Trophoblast cell (in vitro differentiated cells and primary cell): ENCODE data around the gene MACO1.

ENCODE experiments used
- DNase-seq, 2 donors: peaks; one replicate each; pipeline ENCODE4 v3.0.0-alpha.2; 2016
- H2AFZ ChIP-seq: 2 replicates; pipeline ENCODE4 v1.6.1; 2013; ENCODE audit warnings: low read length, moderate library complexity, mild to moderate bottlenecking; ENCODE audit not compliant: insufficient read depth, poor library complexity
- H2AK5ac ChIP-seq: 2 replicates; pipeline ENCODE4 v1.6.1; 2013; ENCODE audit warnings: mild to moderate bottlenecking, low read length
- H2BK120ac ChIP-seq: 2 replicates; pipeline ENCODE4 v1.6.1; 2013; ENCODE audit warnings: low read length, mild to moderate bottlenecking, moderate library complexity; ENCODE audit not compliant: insufficient read depth, poor library complexity
- H2BK12ac ChIP-seq: 2 replicates; pipeline ENCODE4 v1.6.1; 2013; ENCODE audit warnings: mild to moderate bottlenecking, low read length, moderate library complexity
- H2BK5ac ChIP-seq: 2 replicates; pipeline ENCODE4 v1.6.1; 2013; ENCODE audit warnings: low read length, low read depth, moderate library complexity, mild to moderate bottlenecking; ENCODE audit not compliant: poor library complexity
- H3K14ac ChIP-seq: 2 replicates; pipeline ENCODE4 v1.6.1; 2013; ENCODE audit warnings: mild to moderate bottlenecking, low read length
- H3K18ac ChIP-seq: 2 replicates; pipeline ENCODE4 v1.6.1; 2013; ENCODE audit warnings: mild to moderate bottlenecking, low read length
- H3K23ac ChIP-seq: 2 replicates; pipeline ENCODE4 v1.6.1; 2013; ENCODE audit warnings: low read length
- H3K27ac ChIP-seq: 2 replicates; pipeline ENCODE4 v1.5.1; 2013; ENCODE audit warnings: low read depth, mild to moderate bottlenecking, inconsistent platforms, low read length, moderate library complexity
- H3K27me3 ChIP-seq: 2 replicates; pipeline ENCODE4 v1.6.1; 2013; ENCODE audit warnings: inconsistent platforms, mild to moderate bottlenecking, low read length, moderate library complexity; ENCODE audit not compliant: insufficient read depth
- H3K36me3 ChIP-seq, 2 experiments: 1 replicate in 1 of 2; 2 replicates in 1 of 2; pipeline ENCODE4 v1.6.1; 2013; ENCODE audit warnings: low read length in 2 of 2, mild to moderate bottlenecking in 2 of 2, moderate library complexity in 1 of 2; ENCODE audit not compliant: insufficient read depth in 2 of 2, control insufficient read depth in 1 of 2
- H3K4ac ChIP-seq: 2 replicates; pipeline ENCODE4 v1.6.1; 2013; ENCODE audit warnings: low read depth, mild to moderate bottlenecking, low read length, moderate library complexity
- H3K4me1 ChIP-seq, 2 experiments: 1 replicate in 1 of 2; 2 replicates in 1 of 2; pipeline ENCODE4 v1.6.1; 2013; ENCODE audit warnings: low read length in 2 of 2, mild to moderate bottlenecking in 2 of 2, moderate library complexity in 1 of 2; ENCODE audit not compliant: insufficient read depth in 2 of 2, control insufficient read depth in 1 of 2
- H3K4me2 ChIP-seq: 2 replicates; pipeline ENCODE4 v1.6.1; 2013; ENCODE audit warnings: inconsistent platforms, mild to moderate bottlenecking, low read length, moderate library complexity
- H3K4me3 ChIP-seq: 2 replicates; pipeline ENCODE4 v1.5.1; 2013; ENCODE audit warnings: mild to moderate bottlenecking, low read depth, low read length, inconsistent platforms
- H3K79me1 ChIP-seq: one replicate; pipeline ENCODE4 v1.6.1; 2013; ENCODE audit warnings: low read length
- H3K79me2 ChIP-seq: 2 replicates; pipeline ENCODE4 v1.6.1; 2013; ENCODE audit warnings: low read length, mild to moderate bottlenecking; ENCODE audit not compliant: control insufficient read depth, insufficient read depth, poor library complexity
- H3K9ac ChIP-seq: 2 replicates; pipeline ENCODE4 v1.6.1; 2013; ENCODE audit warnings: mild to moderate bottlenecking, low read length
- H3K9me3 ChIP-seq: 2 replicates; pipeline ENCODE4 v1.6.1; 2013; ENCODE audit warnings: low read depth, mild to moderate bottlenecking, control low read depth, inconsistent platforms, low read length; ENCODE audit not compliant: insufficient read depth
- H4K12ac ChIP-seq: 2 replicates; pipeline ENCODE4 v1.6.1; 2013; ENCODE audit warnings: low read depth, mild to moderate bottlenecking, low read length, moderate library complexity
- H4K8ac ChIP-seq: 2 replicates; pipeline ENCODE4 v1.6.1; 2013; ENCODE audit warnings: low read depth, mild to moderate bottlenecking, low read length, moderate library complexity
- H4K91ac ChIP-seq: one replicate; pipeline ENCODE4 v1.6.1; 2013; ENCODE audit warnings: low read depth, mild to moderate bottlenecking, low read length, moderate library complexity
- WGBS: extraction: QIAGEN DNeasy Blood & Tissue Kit; methylation state at CpG from one replicate; pipeline ENCODE4 v1.1.7; 2013; ENCODE audit warnings: missing lambda C conversion rate; ENCODE audit not compliant: insufficient read length, insufficient coverage; ENCODE audit errors: extremely low coverage; 5-methylcytosine and 5-hydroxymethylcytosine counted together

MACO1 gene

GRCh38 chr1:25473653-25474225 lies 43.0 kb downstream of the MACO1 start:
- no peak for DNase-seq
- WGBS: no CpG with 5 or more reads among the region's 1 CpG
- Histone ChIP-seq H3K9ac (peak overlapping the region; percentile 48), H2AFZ (no peak overlapping the region), H3K27me3 (no peaks in the 10 kb centered on the region), H3K4me1 (peaks cover 0 to 4% of the 10 kb centered on the region in 2 experiments), H2BK5ac (no peak overlapping the region), H2BK120ac (no peak overlapping the region), H3K79me2 (no peaks in the 10 kb centered on the region), H3K4me3 (no peak overlapping the region), H3K36me3 (peaks cover 0 to 2% of the 10 kb centered on the region in 2 experiments), H4K91ac (no peak overlapping the region), H3K14ac (no peak overlapping the region), H4K12ac (no peak overlapping the region), H3K27ac (no peak overlapping the region), H2AK5ac (no peak overlapping the region), H2BK12ac (no peak overlapping the region), H3K79me1 (no peaks in the 10 kb centered on the region), H3K4ac (no peak overlapping the region), H3K23ac (no peak overlapping the region), H3K18ac (no peak overlapping the region), H3K9me3 (no peaks in the 10 kb centered on the region), H3K4me2 (no peak overlapping the region), H4K8ac (no peak overlapping the region)

DNA sequence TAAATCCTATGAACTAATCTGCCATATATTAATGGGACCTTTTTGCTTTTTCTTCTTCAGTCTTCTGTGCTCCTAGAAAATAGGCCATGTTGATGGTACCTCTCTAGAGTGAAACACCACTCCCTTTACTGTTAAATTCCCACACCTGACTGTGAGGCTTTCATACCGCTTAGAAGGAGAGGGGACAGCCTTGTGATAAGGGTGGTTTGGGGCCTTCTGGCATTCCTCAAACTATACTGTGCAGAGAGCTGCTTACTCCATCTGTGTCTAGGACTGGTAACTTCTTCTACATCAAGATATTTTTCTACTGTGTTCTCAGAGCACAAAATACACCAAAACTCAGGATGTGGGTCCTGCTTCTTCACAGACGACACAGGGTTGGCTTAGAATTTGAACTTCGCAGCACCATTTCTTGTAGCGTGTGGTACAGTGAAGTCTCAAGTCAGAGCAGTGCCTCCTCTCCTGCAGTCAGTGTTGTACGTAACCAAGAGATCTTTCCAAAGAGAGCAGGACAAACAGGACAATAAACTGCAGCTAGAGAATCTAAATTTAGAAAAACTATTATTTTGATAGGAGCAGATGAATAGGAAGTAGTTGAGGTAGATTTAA lies 43.8 kb downstream of the MACO1 start:
- H3K18ac ChIP-seq: no peak overlapping the region
- H3K4me2 ChIP-seq: no peak overlapping the region
- H3K4me1 ChIP-seq: peaks cover 0 to 4% of the 10 kb centered on the region in 2 experiments
- no peaks in the 10 kb centered on the region for H3K9me3 ChIP-seq
- H2BK12ac ChIP-seq: no peak overlapping the region
- no peak for DNase-seq
- peaks cover 0 to 2% of the 10 kb centered on the region in 2 experiments for H3K36me3 ChIP-seq
- H3K23ac ChIP-seq: no peak overlapping the region
- no peaks in the 10 kb centered on the region for H3K79me1 ChIP-seq
- no peak overlapping the region for H2BK120ac ChIP-seq
- H4K91ac ChIP-seq: no peak overlapping the region
- no CpG with 5 or more reads among the region's 5 CpGs for WGBS
- H3K27me3 ChIP-seq: no peaks in the 10 kb centered on the region
- no peak overlapping the region for H4K8ac ChIP-seq
- H2AFZ ChIP-seq: no peak overlapping the region
- H3K79me2 ChIP-seq: no peaks in the 10 kb centered on the region
- H3K4me3 ChIP-seq: no peak overlapping the region
- no peak overlapping the region for H3K27ac ChIP-seq
- H2BK5ac ChIP-seq: no peak overlapping the region
- H3K14ac ChIP-seq: no peak overlapping the region
- no peak overlapping the region for H3K9ac ChIP-seq
- no peak overlapping the region for H4K12ac ChIP-seq
- no peak overlapping the region for H2AK5ac ChIP-seq
- no peak overlapping the region for H3K4ac ChIP-seq

GRCh38 chr1:25476186-25477097 lies 45.7 kb downstream of the MACO1 start:
- H3K18ac ChIP-seq: no peak overlapping the region
- H3K9ac ChIP-seq: no peak overlapping the region
- no peak overlapping the region for H2BK120ac ChIP-seq
- H3K79me2 ChIP-seq: no peaks in the 10 kb centered on the region
- H4K12ac ChIP-seq: no peak overlapping the region
- H3K23ac ChIP-seq: no peak overlapping the region
- peaks cover 0 to 4% of the 10 kb centered on the region in 2 experiments for H3K4me1 ChIP-seq
- no peak overlapping the region for H2AFZ ChIP-seq
- peaks cover 0 to 2% of the 10 kb centered on the region in 2 experiments for H3K36me3 ChIP-seq
- H2AK5ac ChIP-seq: no peak overlapping the region
- DNase-seq: no peak
- H3K79me1 ChIP-seq: no peaks in the 10 kb centered on the region
- H2BK5ac ChIP-seq: no peak overlapping the region
- no peaks in the 10 kb centered on the region for H3K9me3 ChIP-seq
- no peak overlapping the region for H3K4me3 ChIP-seq
- H2BK12ac ChIP-seq: no peak overlapping the region
- no peak overlapping the region for H4K91ac ChIP-seq
- no peak overlapping the region for H3K4ac ChIP-seq
- no peak overlapping the region for H3K4me2 ChIP-seq
- no peak overlapping the region for H3K14ac ChIP-seq
- H3K27ac ChIP-seq: no peak overlapping the region
- H4K8ac ChIP-seq: no peak overlapping the region
- WGBS: no CpG with 5 or more reads among the region's 2 CpGs
- no peaks in the 10 kb centered on the region for H3K27me3 ChIP-seq

- Histone ChIP-seq H2BK12ac (no peak overlapping the region), H3K14ac (no peak overlapping the region), H2AFZ (no peak overlapping the region), H4K8ac (no peak overlapping the region), H3K79me1 (no peaks in the 10 kb centered on the region), H3K18ac (no peak overlapping the region), H3K36me3 (peaks cover 0 to 2% of the 10 kb centered on the region in 2 experiments), H2AK5ac (no peak overlapping the region), H3K27ac (no peak overlapping the region), H3K23ac (no peak overlapping the region), H4K12ac (no peak overlapping the region), H3K79me2 (no peaks in the 10 kb centered on the region), H3K4me2 (no peak overlapping the region), H3K4me3 (no peak overlapping the region), H3K4ac (no peak overlapping the region), H3K4me1 (peaks cover 0 to 4% of the 10 kb centered on the region in 2 experiments), H3K27me3 (no peaks in the 10 kb centered on the region), H3K9me3 (no peaks in the 10 kb centered on the region), H4K91ac (no peak overlapping the region), H2BK120ac (no peak overlapping the region), H3K9ac (no peak overlapping the region), H2BK5ac (no peak overlapping the region)
- peak in 1 of 2 donors; percentile 6 for DNase-seq
- WGBS: no CpG with 5 or more reads among the region's 1 CpG
Measured at GRCh38 chr1:25477448-25478034, 46.8 kb downstream of the MACO1 start.
